IgD-negative memory B cell (primary cell): Measurements from ENCODE around the gene RFLNA. TPM values are rescaled to one million over a fixed set of nuclear protein-coding genes. Genes with fewer than 3 reads are reported as not detected.
"Not testable (repeated sequence)": the region's sequence is repeated elsewhere in the genome, so short reads cannot be mapped to it uniquely, and the experiment has no call there.

Source experiments
- H3K27ac Mint-ChIP-seq, 3 donors: one replicate each; pipeline ENCODE4 v1.8.0; 2020 to 2022; ENCODE audit warnings: mild to moderate bottlenecking in 3 of 3, mixed read lengths in 3 of 3, moderate library complexity in 1 of 3
- H3K27me3 Mint-ChIP-seq: one replicate; pipeline ENCODE4 v1.8.0; 2021; ENCODE audit warnings: mixed read lengths
- H3K36me3 Mint-ChIP-seq: one replicate; pipeline ENCODE4 v1.8.0; 2020; ENCODE audit warnings: mild to moderate bottlenecking, mixed read lengths
- H3K4me1 Mint-ChIP-seq, 3 donors: one replicate each; pipeline ENCODE4 v1.8.0; 2020 to 2022; ENCODE audit warnings: mixed read lengths in 3 of 3, mild to moderate bottlenecking in 1 of 3
- H3K4me3 Mint-ChIP-seq, 4 donors: one replicate each; pipeline ENCODE4 v1.8.0; 2020 to 2022; ENCODE audit warnings: mild to moderate bottlenecking in 4 of 4, mixed read lengths in 4 of 4, moderate library complexity in 3 of 4
- H3K9me3 Mint-ChIP-seq, 3 donors: one replicate each; pipeline ENCODE4 v1.8.0; 2020 to 2021; ENCODE audit warnings: mixed read lengths in 3 of 3, mild to moderate bottlenecking in 1 of 3
- polyA plus RNA-seq: library from polyadenylated mRNA; unstranded; fragments of 300-500 nt; fragmentation: Illumina TruSeq; gene quantifications from one replicate; pipeline ENCODE4 v1.2.3, GENCODE V29; 2021

Gene RFLNA
- polyA plus RNA-seq, 1 donor from 2014 or later: not detected

GRCh38 chr12:124295431-124296058 lies 652 bp downstream of the RFLNA start:
- Mint-ChIP-seq H3K4me3 (no peak overlapping the region), H3K4me1 (peaks cover 0 to 2% (median 1%) of the 10 kb centered on the region in 3 donors), H3K9me3 (peaks cover 0 to 2% (median 0%) of the 10 kb centered on the region in 3 donors), H3K27me3 (peaks cover 35% of the 10 kb centered on the region), H3K27ac (no peak overlapping the region), H3K36me3 (no peaks in the 10 kb centered on the region)

DNA sequence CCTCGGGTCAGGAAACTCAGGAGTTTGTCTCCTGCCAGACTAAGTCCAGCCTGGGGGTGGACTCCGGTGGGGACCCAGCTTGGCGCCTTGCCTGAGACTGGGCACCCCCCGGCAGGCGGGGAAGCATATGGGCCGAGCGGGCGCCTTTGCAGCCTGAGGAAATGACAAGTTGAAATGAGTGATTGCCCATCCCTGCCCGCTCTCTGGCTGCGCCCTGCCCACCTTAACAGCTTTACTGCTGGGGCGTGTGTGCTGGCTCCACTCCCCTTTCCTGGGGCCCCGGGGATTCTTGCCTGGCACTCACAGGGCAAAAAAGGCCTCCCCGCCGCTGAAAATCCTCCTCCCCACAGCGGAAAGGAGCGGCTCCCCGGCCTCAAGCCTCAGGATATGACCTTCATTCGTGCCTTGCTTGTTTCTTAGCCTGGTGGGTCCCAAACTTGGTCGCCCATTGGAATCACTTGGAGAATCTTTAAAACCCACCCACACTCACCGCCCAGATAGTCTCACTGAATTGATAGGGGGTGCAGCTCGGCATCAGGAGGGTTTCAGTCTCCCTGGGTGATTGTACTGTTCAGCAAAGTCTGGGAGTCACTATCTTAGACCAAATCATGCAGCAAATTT lies 1.5 kb downstream of the RFLNA start:
- no peaks in the 10 kb centered on the region for H3K36me3 Mint-ChIP-seq
- H3K4me3 Mint-ChIP-seq: no peak overlapping the region

DNA sequence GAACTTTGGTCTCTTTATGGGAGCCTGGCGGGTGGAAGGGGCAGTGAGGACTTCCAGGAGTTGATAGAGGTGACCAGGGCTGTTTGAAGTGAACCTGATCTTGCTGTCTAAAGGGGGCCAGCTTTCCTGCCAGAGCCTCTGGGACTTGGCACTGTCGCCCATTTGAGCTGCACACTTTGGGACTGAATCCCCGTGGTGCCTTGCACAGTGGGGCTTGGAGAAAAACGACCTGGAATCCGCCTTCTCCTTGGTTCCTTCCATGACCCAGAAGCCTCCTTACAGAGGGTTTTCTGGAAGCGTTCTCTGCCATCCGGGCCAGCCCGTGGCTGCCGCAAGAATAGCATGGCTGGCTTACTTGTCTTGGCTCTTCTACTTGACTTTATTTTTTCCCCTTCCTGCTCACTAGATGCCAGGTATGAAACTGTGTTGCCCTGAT lies 2.0 kb downstream of the RFLNA start:
- Mint-ChIP-seq H3K4me3 (no peak overlapping the region), H3K27me3 (peaks cover 34% of the 10 kb centered on the region), H3K36me3 (no peaks in the 10 kb centered on the region), H3K9me3 (peaks cover 0 to under 1% (median 0%) of the 10 kb centered on the region in 3 donors), H3K4me1 (peaks cover 0 to 2% (median 1%) of the 10 kb centered on the region in 3 donors), H3K27ac (no peak overlapping the region)

More for the DNA sequence above, 1.5 kb downstream of the RFLNA start:
- Mint-ChIP-seq H3K9me3 (peaks cover 0 to 2% (median 0%) of the 10 kb centered on the region in 3 donors), H3K27ac (no peak overlapping the region), H3K4me1 (peaks cover 0 to 2% (median 1%) of the 10 kb centered on the region in 3 donors), H3K27me3 (peaks cover 35% of the 10 kb centered on the region)

DNA sequence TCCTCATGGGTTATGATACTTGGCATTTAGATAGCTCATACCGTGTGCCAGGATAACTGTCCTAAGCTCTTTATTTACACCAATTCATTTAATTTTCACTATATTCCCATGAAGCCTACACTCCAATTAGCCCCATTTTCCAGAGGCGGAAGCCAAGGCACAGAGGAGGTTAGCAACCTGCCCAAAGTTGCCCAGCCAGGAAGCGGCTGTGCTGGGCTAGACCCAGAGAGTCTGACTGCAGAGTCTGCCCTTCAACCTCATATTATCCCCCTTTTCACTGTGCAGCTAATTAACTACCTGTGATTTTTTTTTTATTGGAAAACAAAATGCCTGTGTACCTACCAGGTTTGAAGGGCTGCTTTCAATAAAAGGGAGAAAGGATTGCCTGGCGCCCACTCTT lies 2.5 kb downstream of the RFLNA start:
- Mint-ChIP-seq H3K27me3 (peaks cover 32% of the 10 kb centered on the region), H3K4me1 (peaks cover 0 to 2% (median 1%) of the 10 kb centered on the region in 3 donors), H3K9me3 (no peaks in the 10 kb centered on the region), H3K27ac (no peak overlapping the region), H3K36me3 (peaks cover 2% of the 10 kb centered on the region), H3K4me3 (no peak overlapping the region)

GRCh38 chr12:124297856-124298255 lies 3.0 kb downstream of the RFLNA start:
- no peak overlapping the region for H3K4me3 Mint-ChIP-seq
- peaks cover 30% of the 10 kb centered on the region for H3K27me3 Mint-ChIP-seq
- no peaks in the 10 kb centered on the region for H3K9me3 Mint-ChIP-seq
- peaks cover 0 to 2% (median 1%) of the 10 kb centered on the region in 3 donors for H3K4me1 Mint-ChIP-seq
- H3K27ac Mint-ChIP-seq: no peak overlapping the region
- peaks cover 2% of the 10 kb centered on the region for H3K36me3 Mint-ChIP-seq

GRCh38 chr12:124298685-124299410 lies 4.0 kb downstream of the RFLNA start:
- Mint-ChIP-seq H3K27ac (peak overlapping the region in 1 of 3 donors; percentile 65), H3K9me3 (no peaks in the 10 kb centered on the region), H3K4me1 (peaks cover 0 to 2% (median 1%) of the 10 kb centered on the region in 3 donors), H3K36me3 (peaks cover 2% of the 10 kb centered on the region), H3K4me3 (no peak overlapping the region), H3K27me3 (peaks cover 26% of the 10 kb centered on the region)

GRCh38 chr12:124299628-124300388 lies 4.9 kb downstream of the RFLNA start:
- no peaks in the 10 kb centered on the region for H3K9me3 Mint-ChIP-seq
- H3K4me3 Mint-ChIP-seq: no peak overlapping the region
- H3K36me3 Mint-ChIP-seq: peaks cover 2% of the 10 kb centered on the region
- peaks cover 0 to 2% (median 0%) of the 10 kb centered on the region in 3 donors for H3K4me1 Mint-ChIP-seq
- peaks cover 18% of the 10 kb centered on the region for H3K27me3 Mint-ChIP-seq
- no peak overlapping the region for H3K27ac Mint-ChIP-seq

GRCh38 chr12:124300657-124301056 lies 5.8 kb downstream of the RFLNA start:
- H3K27me3 Mint-ChIP-seq: peaks cover 18% of the 10 kb centered on the region
- H3K36me3 Mint-ChIP-seq, H3K4me3 Mint-ChIP-seq, H3K9me3 Mint-ChIP-seq, H3K4me1 Mint-ChIP-seq, H3K27ac Mint-ChIP-seq: not testable (repeated sequence)

DNA sequence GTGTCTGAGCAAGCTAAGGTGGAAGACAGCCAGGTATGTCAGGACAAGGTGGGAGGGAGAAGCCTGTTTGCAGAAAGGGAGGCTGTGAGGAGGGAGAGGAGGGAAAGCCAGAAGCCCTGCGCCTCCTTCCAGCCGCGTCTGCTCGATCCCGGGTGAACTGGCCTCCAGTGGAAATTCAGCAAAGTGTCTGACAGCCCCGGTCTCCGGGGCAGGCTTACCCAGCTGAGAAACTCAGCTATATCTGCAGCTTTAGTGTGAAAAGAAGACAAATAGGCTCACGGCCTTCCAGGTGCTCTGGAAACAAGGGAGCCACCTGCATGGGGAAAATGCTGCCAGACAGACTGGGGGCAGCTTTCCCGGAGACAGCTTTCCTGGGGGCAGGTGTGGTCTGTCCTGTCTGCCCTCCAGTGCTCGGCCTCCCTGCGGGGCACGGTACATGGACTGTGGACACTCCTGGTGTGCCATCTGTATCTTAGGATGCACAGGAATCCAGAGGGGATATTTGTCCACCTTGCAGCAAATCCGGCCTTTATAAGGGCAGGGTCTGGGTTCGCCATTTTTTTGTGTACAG lies 6.3 kb downstream of the RFLNA start:
- Mint-ChIP-seq H3K27me3 (peaks cover 18% of the 10 kb centered on the region), H3K4me3 (no peak overlapping the region), H3K9me3 (no peaks in the 10 kb centered on the region), H3K36me3 (peaks cover 2% of the 10 kb centered on the region), H3K27ac (no peak overlapping the region), H3K4me1 (peaks cover 0 to 2% (median 0%) of the 10 kb centered on the region in 3 donors)

- H3K27ac Mint-ChIP-seq: no peak overlapping the region
- no peaks in the 10 kb centered on the region for H3K9me3 Mint-ChIP-seq
- H3K36me3 Mint-ChIP-seq: peaks cover 2% of the 10 kb centered on the region
- peaks cover 11% of the 10 kb centered on the region for H3K27me3 Mint-ChIP-seq
- peaks cover 0 to under 1% (median 0%) of the 10 kb centered on the region in 3 donors for H3K4me1 Mint-ChIP-seq
- no peak overlapping the region for H3K4me3 Mint-ChIP-seq
Observed at GRCh38 chr12:124302241-124302806, 7.4 kb downstream of the RFLNA start.

DNA sequence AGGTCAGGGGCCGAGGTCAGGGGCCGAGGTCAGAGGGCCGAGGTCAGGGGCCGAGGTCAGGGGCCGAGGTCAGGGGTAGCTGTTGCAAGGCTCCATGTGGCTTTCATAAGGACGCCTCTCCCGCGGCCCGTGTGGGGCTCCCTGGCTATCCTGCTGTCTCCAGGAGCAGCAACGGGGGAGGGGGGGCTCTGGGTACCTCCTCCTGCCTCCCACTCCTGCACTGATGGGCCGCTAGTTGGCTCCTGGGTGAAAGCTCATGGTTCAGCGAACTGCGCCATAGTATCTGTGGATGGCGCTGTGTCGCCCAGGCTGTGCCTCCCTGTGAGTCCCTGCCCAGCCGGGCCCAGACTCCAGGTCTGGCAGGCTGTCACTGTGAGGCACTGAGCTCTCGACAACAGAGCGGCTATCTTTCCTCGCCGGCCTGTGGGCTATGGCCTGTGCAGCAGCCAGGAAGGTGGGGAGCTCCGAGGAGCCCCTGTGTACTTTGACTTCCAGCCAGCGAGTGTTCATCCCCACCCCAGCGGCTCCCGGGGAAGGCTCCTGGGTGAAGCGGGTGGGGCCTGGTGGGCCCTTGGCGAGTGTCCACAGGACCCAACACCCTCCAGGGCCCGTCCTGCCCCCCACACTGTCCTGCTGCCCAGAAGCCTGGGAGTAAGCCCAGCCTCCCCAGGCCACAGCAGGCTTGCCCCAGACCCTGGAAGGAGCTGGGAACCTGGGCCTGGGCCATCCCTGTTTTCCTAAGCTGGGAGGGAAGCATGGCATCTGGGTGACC lies 8.1 kb downstream of the RFLNA start:
- Mint-ChIP-seq H3K4me1 (no peaks in the 10 kb centered on the region), H3K36me3 (peaks cover 2% of the 10 kb centered on the region), H3K27me3 (peaks cover 7% of the 10 kb centered on the region), H3K27ac (no peak overlapping the region), H3K9me3 (no peaks in the 10 kb centered on the region), H3K4me3 (no peak overlapping the region)

GRCh38 chr12:124303579-124304313 lies 8.9 kb downstream of the RFLNA start:
- Mint-ChIP-seq H3K27ac (no peak overlapping the region), H3K36me3 (peaks cover 2% of the 10 kb centered on the region), H3K9me3 (no peaks in the 10 kb centered on the region), H3K4me3 (no peak overlapping the region), H3K4me1 (no peaks in the 10 kb centered on the region), H3K27me3 (peaks cover 3% of the 10 kb centered on the region)

- Mint-ChIP-seq H3K9me3 (no peaks in the 10 kb centered on the region), H3K4me1 (no peaks in the 10 kb centered on the region), H3K36me3 (peaks cover 2% of the 10 kb centered on the region), H3K4me3 (no peak overlapping the region), H3K27me3 (peaks cover 2% of the 10 kb centered on the region), H3K27ac (peak overlapping the region in 1 of 3 donors; percentile 39)
Observed at GRCh38 chr12:124304314-124304790, 9.5 kb downstream of the RFLNA start.
